Measurements from ENCODE around the gene NKAIN2.

NKAIN2 gene

GRCh38 chr6:124669713-124670480, 866.2 kb downstream of the NKAIN2 start:
- no peak for TF ChIP-seq CTCF (conservative IDR thresholded peaks at IDR 0.05; ENCODE audit: control insufficient read depth, insufficient read depth, low read depth, low read length)
- H3K4me3 ChIP-seq (ENCODE audit: control insufficient read depth, low read depth, low read length), result no peak overlapping the region
- peak; percentile 48 for DNase-seq (ENCODE audit: low read depth)

GRCh38 chr6:124670801-124671200, 867.1 kb downstream of the NKAIN2 start:
- TF ChIP-seq CTCF (conservative IDR thresholded peaks at IDR 0.05; ENCODE audit: control insufficient read depth, insufficient read depth, low read depth, low read length), result no peak

GRCh38 chr6:124671324-124671723, 867.7 kb downstream of the NKAIN2 start:
- no peak for DNase-seq (ENCODE audit: low read depth)
- TF ChIP-seq CTCF (conservative IDR thresholded peaks at IDR 0.05; ENCODE audit: control insufficient read depth, insufficient read depth, low read depth, low read length), result no peak
- H3K4me3 ChIP-seq (ENCODE audit: control insufficient read depth, low read depth, low read length), result no peak overlapping the region

More at GRCh38 chr6:124670801-124671200, 867.1 kb downstream of the NKAIN2 start:
- no peak for DNase-seq (ENCODE audit: low read depth)
- no peak overlapping the region for H3K4me3 ChIP-seq (ENCODE audit: control insufficient read depth, low read depth, low read length)

GRCh38 chr6:124674042-124674441, 870.4 kb downstream of the NKAIN2 start:
- H3K4me3 ChIP-seq (ENCODE audit: control insufficient read depth, low read depth, low read length), result no peak overlapping the region
- no peak for TF ChIP-seq CTCF (conservative IDR thresholded peaks at IDR 0.05; ENCODE audit: control insufficient read depth, insufficient read depth, low read depth, low read length)
- no peak for DNase-seq (ENCODE audit: low read depth)

GRCh38 chr6:124676033-124676432, 872.4 kb downstream of the NKAIN2 start:
- peak; percentile 78 for DNase-seq (ENCODE audit: low read depth)
- TF ChIP-seq CTCF (conservative IDR thresholded peaks at IDR 0.05; ENCODE audit: control insufficient read depth, insufficient read depth, low read depth, low read length), result no peak
- H3K4me3 ChIP-seq (ENCODE audit: control insufficient read depth, low read depth, low read length), result no peak overlapping the region

- DNase-seq (ENCODE audit: low read depth), result no peak
- no peak overlapping the region for H3K4me3 ChIP-seq (ENCODE audit: control insufficient read depth, low read depth, low read length)
- TF ChIP-seq CTCF (conservative IDR thresholded peaks at IDR 0.05; ENCODE audit: control insufficient read depth, insufficient read depth, low read depth, low read length), result no peak
These were observed 874.2 kb downstream of the NKAIN2 start for GRCh38 chr6:124677874-124678273.

Measured in fibroblast of mammary gland (primary cell).